Muscle layer of duodenum (tissue), 2 donors: Measurements from ENCODE around the gene SCN5A.

Experiments used
- H3K27ac ChIP-seq: one replicate; pipeline ENCODE4 v1.7.0; 2013; ENCODE audit warnings: mild to moderate bottlenecking, low read length
- H3K27me3 ChIP-seq: one replicate; pipeline ENCODE4 v1.7.0; 2013; ENCODE audit warnings: low read depth, mild to moderate bottlenecking, control low read depth, low read length
- H3K36me3 ChIP-seq, 2 donors: one replicate each; pipeline ENCODE4 v1.7.0; 2013; ENCODE audit warnings: low read length in 2 of 2, control low read depth in 1 of 2, mild to moderate bottlenecking in 1 of 2; ENCODE audit not compliant: insufficient read depth in 2 of 2, control insufficient read depth in 1 of 2
- H3K4me1 ChIP-seq, 2 donors: one replicate each; pipeline ENCODE4 v1.7.0; 2013; ENCODE audit warnings: low read length in 2 of 2, mild to moderate bottlenecking in 2 of 2, control low read depth in 1 of 2, moderate library complexity in 1 of 2; ENCODE audit not compliant: insufficient read depth in 2 of 2, control insufficient read depth in 1 of 2
- H3K4me3 ChIP-seq, 2 donors: one replicate each; pipeline ENCODE4 v1.7.0; 2013; ENCODE audit warnings: low read length in 2 of 2, low read depth in 1 of 2, mild to moderate bottlenecking in 1 of 2
- H3K9me3 ChIP-seq, 2 donors: one replicate each; pipeline ENCODE4 v1.7.0; 2013; ENCODE audit warnings: low read length in 2 of 2, control low read depth in 1 of 2, mild to moderate bottlenecking in 1 of 2; ENCODE audit not compliant: control insufficient read depth in 1 of 2
- donor health status: healthy.

SCN5A gene

GRCh38 chr3:38563070-38563885, 86.2 kb downstream of the SCN5A start:
- no peaks in the 10 kb centered on the region for H3K4me1 ChIP-seq

DNA sequence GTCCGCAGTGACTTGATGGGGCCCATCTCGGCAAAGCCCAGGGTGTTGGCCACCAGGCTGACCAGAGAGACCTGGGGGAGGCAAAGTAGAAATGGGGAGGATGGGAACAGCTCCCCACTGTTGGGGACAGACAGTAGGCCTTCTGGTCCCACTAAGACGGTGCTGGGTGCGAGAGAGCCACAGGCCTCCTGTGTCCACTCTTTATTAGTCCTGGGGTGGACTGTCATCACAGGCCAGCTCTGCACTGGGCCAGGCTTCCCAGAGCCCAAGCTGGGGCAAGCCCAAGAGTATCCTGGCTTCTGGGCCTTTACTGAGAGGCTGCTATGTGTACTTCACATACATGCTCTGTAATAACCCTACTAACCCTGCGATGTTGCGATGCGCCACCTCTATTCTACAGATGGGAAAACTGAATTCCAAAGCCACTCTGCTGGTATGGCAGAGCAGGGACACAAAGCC, 87.0 kb downstream of the SCN5A start:
- Histone ChIP-seq H3K27ac (no peak overlapping the region), H3K4me3 (no peak overlapping the region), H3K36me3 (no peaks in the 10 kb centered on the region), H3K4me1 (no peaks in the 10 kb centered on the region), H3K27me3 (no peaks in the 10 kb centered on the region), H3K9me3 (no peaks in the 10 kb centered on the region)

More at GRCh38 chr3:38563070-38563885, 86.2 kb downstream of the SCN5A start:
- no peaks in the 10 kb centered on the region for H3K9me3 ChIP-seq
- H3K27me3 ChIP-seq: no peaks in the 10 kb centered on the region
- no peak overlapping the region for H3K4me3 ChIP-seq
- H3K36me3 ChIP-seq: no peaks in the 10 kb centered on the region
- H3K27ac ChIP-seq: no peak overlapping the region

- H3K27me3 ChIP-seq: no peaks in the 10 kb centered on the region
- no peak overlapping the region for H3K4me3 ChIP-seq
- H3K27ac ChIP-seq: no peak overlapping the region
- H3K9me3 ChIP-seq: no peaks in the 10 kb centered on the region
- no peaks in the 10 kb centered on the region for H3K36me3 ChIP-seq
- no peaks in the 10 kb centered on the region for H3K4me1 ChIP-seq
Observed at GRCh38 chr3:38561746-38562466, 87.6 kb downstream of the SCN5A start.

- no peaks in the 10 kb centered on the region for H3K9me3 ChIP-seq
- H3K36me3 ChIP-seq: no peaks in the 10 kb centered on the region
- H3K27me3 ChIP-seq: no peaks in the 10 kb centered on the region
- no peaks in the 10 kb centered on the region for H3K4me1 ChIP-seq
- no peak overlapping the region for H3K27ac ChIP-seq
- H3K4me3 ChIP-seq: no peak overlapping the region
Observed at GRCh38 chr3:38560996-38561717, 88.3 kb downstream of the SCN5A start.

- no peak overlapping the region for H3K4me3 ChIP-seq
- no peak overlapping the region for H3K27ac ChIP-seq
- no peaks in the 10 kb centered on the region for H3K4me1 ChIP-seq
- H3K36me3 ChIP-seq: no peaks in the 10 kb centered on the region
- H3K27me3 ChIP-seq: no peaks in the 10 kb centered on the region
- no peaks in the 10 kb centered on the region for H3K9me3 ChIP-seq
Observed at GRCh38 chr3:38560284-38560683, 89.2 kb downstream of the SCN5A start.

DNA sequence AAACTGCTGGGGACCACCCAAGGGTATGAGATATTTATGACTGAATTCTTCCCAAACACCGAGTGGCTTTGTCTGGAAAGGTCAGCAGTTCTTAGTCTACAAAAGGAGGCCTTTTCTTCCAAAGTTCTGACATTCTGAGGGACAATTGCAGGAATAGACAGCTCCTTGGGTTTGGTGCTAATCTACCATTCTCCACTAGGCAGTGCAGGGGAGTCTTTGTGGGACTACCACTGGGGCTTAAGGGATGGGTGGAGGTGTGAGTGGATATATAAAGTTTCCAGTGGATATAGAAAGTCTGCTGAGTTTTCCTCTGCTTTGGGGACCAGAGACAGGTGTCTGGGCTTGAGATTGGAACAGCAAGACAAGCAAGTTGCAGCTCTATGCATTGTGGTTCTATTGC, 90.6 kb downstream of the SCN5A start:
- no peak overlapping the region for H3K4me3 ChIP-seq
- no peaks in the 10 kb centered on the region for H3K36me3 ChIP-seq
- no peaks in the 10 kb centered on the region for H3K27me3 ChIP-seq
- H3K4me1 ChIP-seq: no peaks in the 10 kb centered on the region
- H3K27ac ChIP-seq: no peak overlapping the region
- H3K9me3 ChIP-seq: peaks cover 0 to 7% of the 10 kb centered on the region in 2 donors

DNA sequence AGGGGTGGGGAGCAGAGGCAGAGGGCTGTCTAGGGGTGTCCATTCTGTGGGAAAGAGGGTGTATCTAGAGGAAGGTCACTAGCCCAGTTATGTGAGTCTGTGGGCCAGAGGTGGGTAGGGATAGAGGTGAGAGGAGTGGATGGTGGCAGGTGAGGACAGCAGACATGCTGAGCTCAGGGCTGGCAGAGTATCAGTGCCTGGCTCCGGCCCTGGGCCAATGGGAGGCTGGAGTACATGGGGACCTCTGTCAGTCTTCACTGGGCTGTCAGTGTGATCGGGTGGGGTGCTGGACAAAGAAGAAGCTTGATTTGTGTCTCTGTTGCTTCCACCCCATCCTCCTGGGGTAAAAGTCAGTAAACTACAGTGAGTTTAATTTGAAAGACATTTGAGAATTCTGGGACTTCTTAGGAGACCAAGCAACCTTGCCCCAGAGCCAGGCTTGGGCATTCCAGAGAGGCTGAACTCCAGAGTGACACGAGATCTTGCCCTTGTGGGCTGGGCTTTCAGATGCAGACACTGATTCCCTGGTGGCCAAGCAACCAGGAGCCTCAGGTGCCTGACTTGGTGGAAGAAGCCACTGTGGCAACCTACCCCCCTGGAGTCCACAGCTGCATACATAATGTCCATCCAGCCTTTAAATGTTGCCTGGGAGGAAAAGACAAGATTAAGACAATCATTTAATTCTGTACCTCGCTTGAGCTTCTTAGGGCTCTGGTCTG, 92.7 kb downstream of the SCN5A start:
- Histone ChIP-seq H3K4me3 (no peak overlapping the region), H3K27ac (no peak overlapping the region), H3K36me3 (no peaks in the 10 kb centered on the region), H3K9me3 (peaks cover 0 to 10% of the 10 kb centered on the region in 2 donors), H3K4me1 (no peaks in the 10 kb centered on the region), H3K27me3 (no peaks in the 10 kb centered on the region)

DNA sequence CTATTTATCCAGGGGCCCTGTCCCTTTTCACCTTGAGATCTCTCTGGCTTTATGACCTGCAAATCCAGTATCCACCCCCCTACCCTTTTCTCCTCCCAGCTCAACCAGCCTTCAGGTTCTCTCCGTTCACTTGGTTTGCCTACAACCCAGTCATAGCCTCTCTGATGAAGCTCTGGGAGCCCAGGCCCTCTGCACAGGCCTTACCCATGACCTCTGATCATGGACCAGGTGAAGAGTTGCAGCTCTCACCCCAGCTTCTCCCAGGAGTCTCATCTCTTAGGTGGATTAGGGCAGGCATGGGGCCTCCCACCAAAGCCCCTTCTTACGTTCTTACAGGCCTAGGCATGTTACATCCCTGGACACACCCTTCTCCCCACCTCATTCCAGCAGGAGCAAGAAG, 93.6 kb downstream of the SCN5A start:
- Histone ChIP-seq H3K27me3 (no peaks in the 10 kb centered on the region), H3K4me1 (no peaks in the 10 kb centered on the region), H3K4me3 (no peak overlapping the region), H3K27ac (no peak overlapping the region), H3K9me3 (peaks cover 0 to 14% of the 10 kb centered on the region in 2 donors), H3K36me3 (no peaks in the 10 kb centered on the region)

GRCh38 chr3:38555149-38555840, 94.2 kb downstream of the SCN5A start:
- no peaks in the 10 kb centered on the region for H3K36me3 ChIP-seq
- H3K4me1 ChIP-seq: no peaks in the 10 kb centered on the region
- H3K27ac ChIP-seq: no peak overlapping the region
- peaks cover 0 to 15% of the 10 kb centered on the region in 2 donors for H3K9me3 ChIP-seq
- H3K4me3 ChIP-seq: no peak overlapping the region
- H3K27me3 ChIP-seq: no peaks in the 10 kb centered on the region

- no peak overlapping the region for H3K27ac ChIP-seq
Observed at GRCh38 chr3:38554127-38554827, 95.2 kb downstream of the SCN5A start.

More at GRCh38 chr3:38554127-38554827, 95.2 kb downstream of the SCN5A start:
- Histone ChIP-seq H3K4me3 (no peak overlapping the region), H3K36me3 (no peaks in the 10 kb centered on the region), H3K27me3 (no peaks in the 10 kb centered on the region), H3K9me3 (peaks cover 0 to 15% of the 10 kb centered on the region in 2 donors), H3K4me1 (no peaks in the 10 kb centered on the region)
